ENCODE results near the gene EXOC3L2. TPM values are rescaled to one million over a fixed set of nuclear protein-coding genes. Genes with fewer than 3 reads are reported as not detected.

The EXOC3L2 gene
- polyA plus RNA-seq, 1 of the 3 experiments (the other 2 are of a cell fraction): 0.02 TPM

GRCh38 chr19:45163156-45163555 lies 82.1 kb downstream of the EXOC3L2 start:
- Histone ChIP-seq H3K79me2 (ENCODE audit: insufficient read depth) (no peaks in the 10 kb centered on the region), H3K9me2 (no peaks in the 10 kb centered on the region), H3K4me1 (ENCODE audit: control insufficient read depth in 1 of 2, insufficient read depth in 2 of 2, low read depth in 1 of 2, low read length in 1 of 2) (peaks cover 0 to 9% of the 10 kb centered on the region in 2 experiments; a peak in 1 of 4 replicates), H3K27ac (ENCODE audit: low read depth in 2 of 2, low read length in 1 of 2) (no peak overlapping the region), H3K9ac (no peak overlapping the region), H3K4me3 (ENCODE audit: low read depth in 2 of 2, low read length in 1 of 2) (no peak overlapping the region), H3F3A (replicated peaks; ENCODE audit: insufficient read depth) (no peaks in the 10 kb centered on the region), H3K27me3 (ENCODE audit: insufficient read depth) (no peaks in the 10 kb centered on the region), H2AFZ (ENCODE audit: low read depth) (no peak overlapping the region), H3K36me3 (replicated peaks in 1 of 2; ENCODE audit: control insufficient read depth in 1 of 2, insufficient read depth in 2 of 2, low read length in 1 of 2) (no peaks in the 10 kb centered on the region), H3K9me3 (no peaks in the 10 kb centered on the region), H4K20me1 (ENCODE audit: insufficient read depth) (no peaks in the 10 kb centered on the region), H3K4me2 (no peak overlapping the region)
- WGBS (ENCODE audit: low lambda C conversion rate): 84% methylated on average over 15 of the region's 17 CpGs
- POLR2A ChIA-PET: no interaction called here
- DNase-seq: no peak
- TF ChIP-seq FOSL2 (IDR thresholded peaks at IDR 0.05; ENCODE audit: borderline replicate concordance, low read depth) (no peak), NRF1 (IDR thresholded peaks at IDR 0.05; ENCODE audit: low read depth, low read length) (no peak), POLR2AphosphoS5 (IDR thresholded peaks at IDR 0.05; ENCODE audit: low read depth, low read length) (no peak)
- CTCF ChIA-PET: interaction anchor here (1.0 to 2.2 kb wide), 4 partner anchors 9 to 175 kb away, joined by 3 to 13 read pairs (median 5); no protein-coding TSS in a partner anchor

GRCh38 chr19:45162608-45163143 lies 82.5 kb downstream of the EXOC3L2 start:
- Histone ChIP-seq H3K27ac (ENCODE audit: low read depth in 2 of 2, low read length in 1 of 2) (no peak overlapping the region), H3K9me2 (no peaks in the 10 kb centered on the region), H3K4me3 (ENCODE audit: low read depth in 2 of 2, low read length in 1 of 2) (no peak overlapping the region), H3K9ac (no peak overlapping the region), H3F3A (replicated peaks; ENCODE audit: insufficient read depth) (no peaks in the 10 kb centered on the region), H3K4me2 (no peak overlapping the region), H3K36me3 (replicated peaks in 1 of 2; ENCODE audit: control insufficient read depth in 1 of 2, insufficient read depth in 2 of 2, low read length in 1 of 2) (no peaks in the 10 kb centered on the region), H3K79me2 (ENCODE audit: insufficient read depth) (no peaks in the 10 kb centered on the region), H4K20me1 (ENCODE audit: insufficient read depth) (no peaks in the 10 kb centered on the region), H2AFZ (ENCODE audit: low read depth) (no peak overlapping the region), H3K9me3 (no peaks in the 10 kb centered on the region), H3K27me3 (ENCODE audit: insufficient read depth) (no peaks in the 10 kb centered on the region), H3K4me1 (ENCODE audit: control insufficient read depth in 1 of 2, insufficient read depth in 2 of 2, low read depth in 1 of 2, low read length in 1 of 2) (peaks cover 0 to 9% of the 10 kb centered on the region in 2 experiments; a peak in 1 of 4 replicates)
- 84% methylated on average over 14 of the region's 18 CpGs for WGBS (ENCODE audit: low lambda C conversion rate)
- ChIA-PET CTCF (interaction anchor here (0.6 to 2.2 kb wide), 9 partner anchors 9 to 176 kb away, joined by 3 to 13 read pairs (median 3); no protein-coding TSS in a partner anchor), POLR2A (interaction anchor here (0.9 kb wide), 1 partner anchor 24 kb away, joined by 3 read pairs; no protein-coding TSS in a partner anchor)
- no peak for TF ChIP-seq MXI1 (IDR thresholded peaks at IDR 0.05; ENCODE audit: low read depth, low read length)
- no peak for TF ChIP-seq GABPA (IDR thresholded peaks at IDR 0.05; ENCODE audit: low read depth)
- TF ChIP-seq RCOR1 (IDR thresholded peaks at IDR 0.05; ENCODE audit: low read length): no peak
- no peak for TF ChIP-seq EZH2phosphoT487 (IDR thresholded peaks at IDR 0.05; ENCODE audit: borderline replicate concordance, low read depth)
- DNase-seq: no peak

Other genes with a start within 250 kb of the EXOC3L2 start
- 9.5 and 12.6 TPM in 2 replicates for gene RELB, start 243.9 kb downstream of the EXOC3L2 start, polyA plus RNA-seq (2012; rRNA removed)
- 53.8 and 54.8 TPM in 2 replicates for gene CLASRP, start 206.4 kb downstream of the EXOC3L2 start, polyA plus RNA-seq (2012; rRNA removed)
- gene ZNF296, start 168.9 kb downstream of the EXOC3L2 start, polyA plus RNA-seq (2012; rRNA removed): 0.16 and 0.21 TPM in 2 replicates
- gene GEMIN7, start 166.1 kb downstream of the EXOC3L2 start, polyA plus RNA-seq (2012; rRNA removed): 24.2 and 28.7 TPM in 2 replicates
- 19.3 and 24.4 TPM in 2 replicates for gene PPP1R37, start 152.2 kb downstream of the EXOC3L2 start, polyA plus RNA-seq (2012; rRNA removed)
- gene NKPD1, start 84.4 kb downstream of the EXOC3L2 start, polyA plus RNA-seq (2012; rRNA removed): 0.06 and 0.12 TPM in 2 replicates
- gene TRAPPC6A, start 67.2 kb downstream of the EXOC3L2 start, polyA plus RNA-seq (2012; rRNA removed): 53.0 and 59.0 TPM in 2 replicates
- 3.0 and 3.7 TPM in 2 replicates for gene BLOC1S3, start 66.6 kb downstream of the EXOC3L2 start, polyA plus RNA-seq (2012; rRNA removed)
- gene MARK4, start 5.9 kb upstream of the EXOC3L2 start, polyA plus RNA-seq (2012; rRNA removed): 9.8 and 16.3 TPM in 2 replicates
- 0.05 TPM in 1 of 2 replicates, not detected in the other for gene CKM, start 77.5 kb upstream of the EXOC3L2 start, polyA plus RNA-seq (2012; rRNA removed)
- gene KLC3, start 95.3 kb upstream of the EXOC3L2 start, polyA plus RNA-seq (2012; rRNA removed): 0.75 and 1.2 TPM in 2 replicates
- 62.7 and 72.8 TPM in 2 replicates for gene ERCC2, start 125.2 kb upstream of the EXOC3L2 start, polyA plus RNA-seq (2012; rRNA removed)
- gene PPP1R13L, start 159.7 kb upstream of the EXOC3L2 start, polyA plus RNA-seq (2012; rRNA removed): 11.6 and 18.0 TPM in 2 replicates
- gene POLR1G, start 161.2 kb upstream of the EXOC3L2 start, polyA plus RNA-seq (2012; rRNA removed): 11.0 and 11.9 TPM in 2 replicates
- gene ERCC1, start 178.5 kb upstream of the EXOC3L2 start, polyA plus RNA-seq (2012; rRNA removed): 93.1 and 95.3 TPM in 2 replicates
- gene FOSB, start 222.6 kb upstream of the EXOC3L2 start, polyA plus RNA-seq (2012; rRNA removed): 38.4 and 78.2 TPM in 2 replicates